MM.1S (cell line): ENCODE results near the gene DUSP8.

ENCODE experiments used
- CTCF ChIP-seq: fragments of 300-600 bp; sonication (generic); IDR thresholded peaks from 2 replicates; pipeline ENCODE4 v1.5.1; 2016; ENCODE audit warnings: antibody characterized with exemption, low read length, mixed read lengths
- EZH2 ChIP-seq: fragments of 300-600 bp; sonication (generic); optimal IDR thresholded peaks from 2 replicates; pipeline ENCODE3; 2017; ENCODE audit warnings: low read depth, mild to moderate bottlenecking, antibody characterized with exemption, low read length, mixed read lengths
- EZH2phosphoT487 ChIP-seq: fragments of 300-600 bp; sonication (generic); IDR thresholded peaks from 2 replicates; pipeline ENCODE4 v1.6.1; 2018; ENCODE audit warnings: antibody characterized with exemption, low read length

DNA sequence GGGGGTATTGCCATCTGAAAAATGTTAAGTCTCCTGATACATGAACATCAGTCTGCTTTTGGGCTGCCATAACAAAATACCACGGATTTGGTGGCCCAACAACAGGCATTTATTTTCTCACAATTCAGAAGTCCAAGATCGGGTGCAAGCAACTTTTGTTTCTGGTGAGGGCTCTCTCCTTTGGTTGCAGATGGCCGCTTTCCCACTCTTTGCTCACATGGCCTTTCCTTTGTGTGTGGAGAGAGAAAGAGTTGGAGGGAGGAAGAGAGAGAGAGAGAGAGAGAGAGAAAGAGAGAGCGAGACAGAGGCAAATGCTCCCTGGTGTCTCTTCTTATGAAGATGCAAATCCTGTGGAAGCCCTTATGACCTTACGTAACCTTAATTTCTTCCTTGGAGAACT lies 28.6 kb upstream of the DUSP8 start:
- TF ChIP-seq EZH2, result no peak
- no peak for TF ChIP-seq CTCF
- TF ChIP-seq EZH2phosphoT487, result no peak
